Measurements from ENCODE around the gene BICD1. TPM values are rescaled to one million over a fixed set of nuclear protein-coding genes. Genes with fewer than 3 reads are reported as not detected.

Gene BICD1
- total RNA-seq, 3 donors from 2014 or later, result 4.1 to 13.7 (median 5.3) TPM

DNA sequence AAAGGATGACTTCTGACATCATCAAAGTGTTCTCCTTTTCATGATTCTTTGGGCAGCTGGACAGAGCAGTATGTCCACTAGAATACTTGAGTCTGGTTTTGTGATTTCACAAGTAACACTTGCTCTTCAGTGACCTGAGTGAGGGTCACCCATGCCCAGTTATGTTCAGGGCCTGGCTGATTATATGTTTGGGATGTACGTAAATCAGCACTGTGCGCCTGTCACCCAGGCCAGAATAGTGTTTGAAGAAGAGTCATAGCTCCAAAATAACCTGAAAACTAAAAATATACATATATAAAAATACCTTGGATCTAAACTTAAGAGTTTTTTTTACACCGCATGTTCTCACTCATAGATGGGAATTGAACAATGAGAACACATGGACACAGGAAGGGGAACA lies 3.8 kb downstream of the BICD1 start:
- no peak for ATAC-seq
- TF ChIP-seq, protein P1, sequence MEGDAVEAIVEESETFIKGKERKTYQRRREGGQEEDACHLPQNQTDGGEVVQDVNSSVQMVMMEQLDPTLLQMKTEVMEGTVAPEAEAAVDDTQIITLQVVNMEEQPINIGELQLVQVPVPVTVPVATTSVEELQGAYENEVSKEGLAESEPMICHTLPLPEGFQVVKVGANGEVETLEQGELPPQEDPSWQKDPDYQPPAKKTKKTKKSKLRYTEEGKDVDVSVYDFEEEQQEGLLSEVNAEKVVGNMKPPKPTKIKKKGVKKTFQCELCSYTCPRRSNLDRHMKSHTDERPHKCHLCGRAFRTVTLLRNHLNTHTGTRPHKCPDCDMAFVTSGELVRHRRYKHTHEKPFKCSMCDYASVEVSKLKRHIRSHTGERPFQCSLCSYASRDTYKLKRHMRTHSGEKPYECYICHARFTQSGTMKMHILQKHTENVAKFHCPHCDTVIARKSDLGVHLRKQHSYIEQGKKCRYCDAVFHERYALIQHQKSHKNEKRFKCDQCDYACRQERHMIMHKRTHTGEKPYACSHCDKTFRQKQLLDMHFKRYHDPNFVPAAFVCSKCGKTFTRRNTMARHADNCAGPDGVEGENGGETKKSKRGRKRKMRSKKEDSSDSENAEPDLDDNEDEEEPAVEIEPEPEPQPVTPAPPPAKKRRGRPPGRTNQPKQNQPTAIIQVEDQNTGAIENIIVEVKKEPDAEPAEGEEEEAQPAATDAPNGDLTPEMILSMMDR (IDR thresholded peaks at IDR 0.05), result no peak
- intact Hi-C loops (cut with DNase I, micrococcal nuclease), result no loop called here
- H3K4me3 ChIP-seq, result no peak overlapping the region
- peaks cover 9% of the 10 kb centered on the region for H3K4me1 ChIP-seq (ENCODE audit: low read depth)
- no peaks in the 10 kb centered on the region for H3K36me3 ChIP-seq (ENCODE audit: low read depth)
- no peak for DNase-seq
- H3K9me3 ChIP-seq, result no peaks in the 10 kb centered on the region

DNA sequence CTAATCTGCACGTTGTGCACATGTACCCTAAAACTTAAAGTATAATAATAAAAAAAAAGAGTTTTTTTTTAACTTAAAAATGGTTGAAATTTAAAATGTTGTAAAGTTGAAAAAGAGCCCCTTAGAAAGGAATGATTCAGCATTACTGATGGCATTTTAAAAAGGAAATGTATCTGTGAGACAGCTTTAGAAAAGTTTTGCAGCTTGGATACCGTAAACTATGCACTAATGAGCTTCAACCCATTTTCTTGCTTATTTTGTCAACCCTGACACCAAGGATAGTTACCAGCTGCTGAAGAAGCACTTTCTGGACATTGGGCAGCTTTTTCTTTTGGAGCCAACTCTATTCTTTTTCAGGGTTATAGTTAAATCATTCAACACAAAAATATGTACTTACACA lies 4.3 kb downstream of the BICD1 start:
- TF ChIP-seq, protein P1 (IDR thresholded peaks at IDR 0.05), result no peak
- no peaks in the 10 kb centered on the region for H3K9me3 ChIP-seq
- no peak for ATAC-seq
- H3K4me3 ChIP-seq, result no peak overlapping the region
- intact Hi-C loops (cut with DNase I, micrococcal nuclease), result no loop called here
- H3K4me1 ChIP-seq (ENCODE audit: low read depth), result peaks cover 8% of the 10 kb centered on the region
- DNase-seq, result no peak
- H3K36me3 ChIP-seq (ENCODE audit: low read depth), result no peaks in the 10 kb centered on the region

DNA sequence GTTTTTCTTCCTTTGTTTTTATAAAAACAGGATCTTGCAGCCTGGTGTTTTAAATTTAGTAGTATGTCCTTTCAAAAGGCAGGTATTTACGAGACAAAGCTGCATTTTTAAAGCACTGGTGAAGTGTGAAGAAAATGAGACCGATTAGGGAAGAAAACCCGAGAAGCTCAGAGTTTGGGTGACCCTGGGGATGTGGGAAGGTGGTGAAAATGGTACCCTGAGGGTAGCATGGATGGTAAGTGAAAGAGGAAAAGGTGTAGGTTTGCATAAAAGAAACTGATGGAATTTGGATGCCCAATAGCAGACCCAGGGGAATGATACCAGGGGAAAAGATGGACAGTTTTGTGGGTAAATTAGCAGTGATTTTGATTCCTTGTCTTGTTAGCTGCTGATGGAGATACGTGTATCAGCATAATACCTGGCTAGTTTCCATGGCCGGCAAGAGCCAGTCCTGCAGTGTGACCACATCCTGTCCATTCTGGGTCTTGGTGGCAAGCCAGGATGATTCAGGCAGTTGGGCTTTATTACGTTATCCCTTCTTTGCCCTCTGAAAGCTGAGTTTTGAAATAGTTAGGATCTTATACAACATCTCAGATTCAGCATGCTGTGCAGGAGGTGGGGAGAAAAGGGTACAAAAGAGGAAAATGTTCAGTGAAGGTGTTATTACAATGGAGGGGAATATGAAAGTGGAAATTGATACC lies 8.9 kb downstream of the BICD1 start:
- Histone ChIP-seq H3K9me3 (no peaks in the 10 kb centered on the region), H3K4me3 (no peak overlapping the region), H3K4me1 (ENCODE audit: low read depth) (no peaks in the 10 kb centered on the region), H3K36me3 (ENCODE audit: low read depth) (no peaks in the 10 kb centered on the region)
- DNase-seq (peak; percentile 30 to 55 (median 54)), ATAC-seq (peak; percentile 67)
- TF ChIP-seq, protein P1 (IDR thresholded peaks at IDR 0.05), result no peak
- intact Hi-C loops (cut with DNase I, micrococcal nuclease), result no loop called here

DNA sequence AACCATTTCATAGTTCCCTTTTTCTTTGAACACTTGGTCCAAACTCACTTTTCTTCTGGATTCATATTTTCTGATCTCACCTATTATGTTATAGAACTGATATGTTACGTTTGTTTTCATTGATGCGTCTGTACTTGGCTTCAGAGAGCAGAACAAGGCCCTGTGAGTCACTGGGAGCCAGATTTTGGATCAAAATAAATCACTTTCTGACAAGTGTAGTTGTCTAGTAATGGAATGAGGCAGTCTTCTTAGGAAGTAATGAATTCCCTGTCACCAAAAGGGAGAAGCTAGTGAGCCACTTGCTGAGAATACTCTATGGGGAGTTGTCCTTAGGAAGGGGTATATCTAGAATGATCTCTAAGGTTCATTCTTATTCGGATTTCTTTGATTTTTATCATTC lies 10.2 kb downstream of the BICD1 start:
- intact Hi-C loops (cut with DNase I, micrococcal nuclease), result no loop called here
- TF ChIP-seq, protein P1 (IDR thresholded peaks at IDR 0.05), result no peak
- DNase-seq (no peak), ATAC-seq (no peak)
- Histone ChIP-seq H3K36me3 (ENCODE audit: low read depth) (no peaks in the 10 kb centered on the region), H3K4me1 (ENCODE audit: low read depth) (no peaks in the 10 kb centered on the region), H3K9me3 (no peaks in the 10 kb centered on the region), H3K4me3 (no peak overlapping the region)

DNA sequence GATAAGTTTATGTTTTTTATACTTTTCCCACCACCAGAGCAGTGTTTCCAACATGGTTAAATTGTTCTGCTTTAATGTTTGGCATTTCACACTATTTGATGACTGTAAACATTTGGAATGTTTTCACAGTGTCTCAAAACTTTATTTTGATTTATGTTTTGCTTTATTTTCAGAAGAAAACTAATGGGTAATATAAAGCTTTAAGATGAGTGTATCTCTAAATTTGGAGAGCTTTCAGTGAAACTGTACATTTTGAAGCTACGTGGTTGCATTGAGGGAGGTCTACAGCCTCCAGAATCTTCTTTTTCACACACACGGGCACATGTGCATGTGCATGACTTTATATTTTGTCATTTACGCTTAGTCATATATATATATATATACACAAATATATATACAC lies 10.7 kb downstream of the BICD1 start:
- Histone ChIP-seq H3K36me3 (ENCODE audit: low read depth) (no peaks in the 10 kb centered on the region), H3K9me3 (no peaks in the 10 kb centered on the region), H3K4me1 (ENCODE audit: low read depth) (no peaks in the 10 kb centered on the region), H3K4me3 (no peak overlapping the region)
- ATAC-seq, result no peak
- DNase-seq, result no peak
- intact Hi-C loops (cut with DNase I, micrococcal nuclease), result no loop called here
- TF ChIP-seq, protein P1 (IDR thresholded peaks at IDR 0.05), result no peak

DNA sequence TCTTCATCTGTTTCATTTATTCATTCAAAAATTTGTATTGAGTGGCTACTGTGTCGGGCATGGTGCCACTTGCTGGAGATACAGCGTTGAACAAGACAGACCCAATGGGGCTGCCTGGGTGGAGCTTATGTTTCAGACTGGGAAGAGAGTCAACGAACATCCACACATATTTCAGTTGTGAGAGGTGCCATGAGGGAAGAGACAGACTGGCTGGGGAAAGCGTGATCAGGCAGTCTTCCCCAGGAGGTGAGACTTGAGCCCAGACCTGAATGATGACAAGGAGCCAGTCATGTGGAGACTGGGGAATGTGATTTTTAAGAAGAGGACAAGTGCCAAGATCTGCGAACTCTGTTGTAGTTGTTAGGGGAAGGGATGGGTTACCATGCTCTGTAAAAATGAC lies 12.2 kb downstream of the BICD1 start:
- Histone ChIP-seq H3K4me1 (ENCODE audit: low read depth) (no peaks in the 10 kb centered on the region), H3K36me3 (ENCODE audit: low read depth) (no peaks in the 10 kb centered on the region), H3K9me3 (no peaks in the 10 kb centered on the region), H3K4me3 (no peak overlapping the region)
- no peak for DNase-seq
- intact Hi-C loops (cut with DNase I, micrococcal nuclease), result no loop called here
- TF ChIP-seq, protein P1 (IDR thresholded peaks at IDR 0.05), result no peak
- ATAC-seq, result no peak

All from mucosa of descending colon (tissue), 3 donors.